Sigmoid colon (tissue), 7 donors: ENCODE measurements around the gene DCP1A. TPM values are rescaled to one million over a fixed set of nuclear protein-coding genes. Genes with fewer than 3 reads are reported as not detected.
"Not testable (repeated sequence)": the region's sequence is repeated elsewhere in the genome, so short reads cannot be mapped to it uniquely, and the experiment has no call there.

Experiments
- DNase-seq: peaks from one replicate; pipeline ENCODE4 v3.0.0-alpha.2; 2019
- H3K27ac ChIP-seq, 4 donors: fragments of 200-600 bp; sonication (generic); one replicate each; pipeline ENCODE4 v1.5.1; 2016 to 2019; ENCODE audit warnings: mild to moderate bottlenecking in 1 of 4
- H3K27me3 ChIP-seq, 3 donors: fragments of 200-600 bp; sonication (generic); one replicate each; pipeline ENCODE4 v1.5.1; 2019; ENCODE audit warnings: mild to moderate bottlenecking in 1 of 3
- H3K36me3 ChIP-seq, 4 donors: fragments of 200-600 bp; sonication (generic); one replicate each; pipeline ENCODE4 v1.5.1; 2016 to 2019
- H3K4me1 ChIP-seq, 4 donors: fragments of 200-600 bp; sonication (generic); one replicate each; pipeline ENCODE4 v1.5.1; 2017 to 2019
- H3K4me3 ChIP-seq, 4 donors: fragments of 200-600 bp; sonication (generic); one replicate each; pipeline ENCODE4 v1.5.1; 2017 to 2019; ENCODE audit warnings: mild to moderate bottlenecking in 2 of 4, moderate library complexity in 1 of 4
- H3K9me3 ChIP-seq, 4 donors: fragments of 200-600 bp in 3 of 4; sonication (generic) in 3 of 4; one replicate each; pipeline versions ENCODE4 v1.5.1 to v1.6.1; 2013 to 2019
- EP300 ChIP-seq, 4 donors: sonication (generic); formaldehyde crosslinking; IDR thresholded peaks; one replicate each; pipeline ENCODE4 v1.6.1; 2017; ENCODE audit warnings: antibody characterized with exemption in 4 of 4
- POLR2A ChIP-seq, 2 donors: fragments of 450-650 bp; IDR thresholded peaks; one replicate each; pipeline ENCODE4 v1.6.1; 2016; ENCODE audit warnings: antibody characterized with exemption in 2 of 2, mild to moderate bottlenecking in 2 of 2, moderate library complexity in 2 of 2
- POLR2AphosphoS5 ChIP-seq, 4 donors: sonication (generic); formaldehyde crosslinking; IDR thresholded peaks; one replicate each; pipeline ENCODE4 v1.6.1; 2017; ENCODE audit warnings: antibody characterized with exemption in 4 of 4
- WGBS, 2 donors: extraction: QIAGEN DNeasy Blood & Tissue Kit; methylation state at CpG; one replicate each; pipeline ENCODE4 v1.1.7; 2013; 5-methylcytosine and 5-hydroxymethylcytosine counted together
- intact Hi-C: fragments of 100-400 bp; cut with DNase I; formaldehyde crosslinking; loops from one replicate; pipeline ENCODE4 v1.15.1; 2023
- polyA plus RNA-seq, 3 donors: library from polyadenylated mRNA; stranded (reverse); fragments of 200-250 nt; gene quantifications; one replicate each; pipeline ENCODE4 v1.2.3, GENCODE V29; 2013
- total RNA-seq, 4 donors: library from RNA; depleted of rRNA; stranded (reverse); fragments of >200 nt; gene quantifications; one replicate each; pipeline ENCODE4 v1.1.0, GENCODE V29; 2016
- TF ChIP-seq, protein P1 (sequence below), 4 experiments: fragments of 450-650 bp in 3 of 4; fragments of 200-600 bp in 1 of 4; IDR thresholded peaks; one replicate each; pipeline ENCODE4 v1.5.1; 2016 to 2019; ENCODE audit warnings: antibody characterized with exemption in 4 of 4, mild to moderate bottlenecking in 3 of 4, moderate library complexity in 2 of 4
- donor health status: healthy with polysubstance abuse.
- donor health status: Bipolar disorder and iron deficiency.
- donor health status: healthy.

The DCP1A gene
- total and polyA plus RNA-seq, 7 donors, result 4.8 to 32.7 (median 21.0) TPM

DNA sequence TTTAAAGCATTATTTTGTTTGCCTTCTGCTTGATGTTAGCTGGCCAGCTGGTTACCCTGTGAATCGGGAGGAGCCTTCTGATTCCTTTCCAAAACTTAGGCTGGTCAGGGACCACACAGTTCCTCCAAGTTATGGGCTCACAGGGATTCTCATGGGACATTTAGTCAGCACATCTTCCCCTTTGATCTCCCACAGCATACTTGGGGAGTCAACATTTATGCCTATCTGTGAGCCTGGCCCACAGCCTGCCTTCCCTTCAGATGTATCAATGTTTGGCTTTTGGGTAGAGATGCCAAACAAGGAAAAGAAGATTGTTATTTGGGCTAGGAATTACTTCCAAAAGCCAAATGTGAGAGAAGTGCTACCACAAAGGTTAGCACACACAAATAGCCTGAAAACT lies 32.6 kb upstream of the DCP1A start:
- no peak overlapping the region for H3K4me3 ChIP-seq
- intact Hi-C loops, result no loop called here
- H3K36me3 ChIP-seq, result no peaks in the 10 kb centered on the region
- no peaks in the 10 kb centered on the region for H3K27me3 ChIP-seq
- TF ChIP-seq POLR2A (IDR thresholded peaks at IDR 0.05), result no peak
- TF ChIP-seq POLR2AphosphoS5 (IDR thresholded peaks at IDR 0.05), result no peak
- TF ChIP-seq, protein P1, sequence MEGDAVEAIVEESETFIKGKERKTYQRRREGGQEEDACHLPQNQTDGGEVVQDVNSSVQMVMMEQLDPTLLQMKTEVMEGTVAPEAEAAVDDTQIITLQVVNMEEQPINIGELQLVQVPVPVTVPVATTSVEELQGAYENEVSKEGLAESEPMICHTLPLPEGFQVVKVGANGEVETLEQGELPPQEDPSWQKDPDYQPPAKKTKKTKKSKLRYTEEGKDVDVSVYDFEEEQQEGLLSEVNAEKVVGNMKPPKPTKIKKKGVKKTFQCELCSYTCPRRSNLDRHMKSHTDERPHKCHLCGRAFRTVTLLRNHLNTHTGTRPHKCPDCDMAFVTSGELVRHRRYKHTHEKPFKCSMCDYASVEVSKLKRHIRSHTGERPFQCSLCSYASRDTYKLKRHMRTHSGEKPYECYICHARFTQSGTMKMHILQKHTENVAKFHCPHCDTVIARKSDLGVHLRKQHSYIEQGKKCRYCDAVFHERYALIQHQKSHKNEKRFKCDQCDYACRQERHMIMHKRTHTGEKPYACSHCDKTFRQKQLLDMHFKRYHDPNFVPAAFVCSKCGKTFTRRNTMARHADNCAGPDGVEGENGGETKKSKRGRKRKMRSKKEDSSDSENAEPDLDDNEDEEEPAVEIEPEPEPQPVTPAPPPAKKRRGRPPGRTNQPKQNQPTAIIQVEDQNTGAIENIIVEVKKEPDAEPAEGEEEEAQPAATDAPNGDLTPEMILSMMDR (IDR thresholded peaks at IDR 0.05), result no peak
- TF ChIP-seq EP300 (IDR thresholded peaks at IDR 0.05), result no peak
- DNase-seq, result no peak
- no peaks in the 10 kb centered on the region for H3K9me3 ChIP-seq
- H3K4me1 ChIP-seq, result no peaks in the 10 kb centered on the region
- 83 to 92% methylated on average over 1 of the region's 1 CpG for WGBS, 2 donors
- H3K27ac ChIP-seq, result no peak overlapping the region

DNA sequence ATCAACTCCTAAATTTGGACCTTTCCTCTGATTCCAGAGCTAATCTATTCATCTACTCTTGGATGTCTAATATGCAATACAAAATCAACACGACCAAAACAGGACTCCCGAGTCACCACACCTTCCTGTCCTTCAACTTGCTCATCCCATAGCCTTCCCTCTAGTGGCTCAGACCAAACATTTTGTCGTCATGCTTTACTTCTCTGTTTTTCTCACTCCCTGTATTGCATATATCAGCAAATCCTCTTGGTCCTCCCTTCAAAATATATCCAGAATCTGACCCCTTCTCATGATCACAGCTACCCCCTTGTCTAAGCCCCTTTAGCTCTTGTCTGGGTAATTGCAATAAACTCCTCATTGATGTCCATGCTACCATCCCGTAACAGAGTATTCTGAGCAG lies 30.5 kb upstream of the DCP1A start:
- Histone ChIP-seq H3K36me3 (no peaks in the 10 kb centered on the region), H3K27ac (no peak overlapping the region), H3K27me3 (no peaks in the 10 kb centered on the region), H3K4me3 (no peak overlapping the region), H3K4me1 (no peaks in the 10 kb centered on the region), H3K9me3 (no peaks in the 10 kb centered on the region)
- 67 to 74% methylated on average over 4 of the region's 4 CpGs for WGBS, 2 donors
- TF ChIP-seq, protein P1 (IDR thresholded peaks at IDR 0.05), result no peak
- no peak for TF ChIP-seq POLR2A (IDR thresholded peaks at IDR 0.05)
- no peak for TF ChIP-seq POLR2AphosphoS5 (IDR thresholded peaks at IDR 0.05)
- TF ChIP-seq EP300 (IDR thresholded peaks at IDR 0.05), result no peak
- intact Hi-C loops, result no loop called here
- no peak for DNase-seq

DNA sequence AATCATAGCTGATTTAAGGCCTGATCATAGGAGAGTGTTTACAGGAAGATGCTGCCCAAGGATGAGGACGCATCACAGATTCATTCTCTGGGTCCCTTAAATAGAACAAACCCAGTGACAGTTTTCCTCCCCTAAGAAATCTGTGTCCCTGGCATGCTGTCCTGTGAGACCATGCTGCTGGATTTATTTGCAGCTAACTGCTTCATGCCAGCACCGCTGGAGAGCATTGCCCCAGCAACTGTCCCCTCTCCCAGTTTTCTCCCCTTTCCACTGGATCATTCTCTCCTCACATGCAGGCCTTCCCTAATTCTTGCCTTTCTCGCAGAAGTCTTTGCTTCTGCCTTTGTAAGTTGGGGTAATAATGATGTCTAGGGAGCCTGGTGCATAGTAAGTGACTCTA lies 29.3 kb upstream of the DCP1A start:
- no peaks in the 10 kb centered on the region for H3K4me1 ChIP-seq
- no peak overlapping the region for H3K4me3 ChIP-seq
- H3K27me3 ChIP-seq, result no peaks in the 10 kb centered on the region
- no peaks in the 10 kb centered on the region for H3K9me3 ChIP-seq
- DNase-seq, result no peak
- no peaks in the 10 kb centered on the region for H3K36me3 ChIP-seq
- no peak for TF ChIP-seq POLR2A (IDR thresholded peaks at IDR 0.05)
- no peak for TF ChIP-seq POLR2AphosphoS5 (IDR thresholded peaks at IDR 0.05)
- TF ChIP-seq, protein P1 (IDR thresholded peaks at IDR 0.05), result no peak
- TF ChIP-seq EP300 (IDR thresholded peaks at IDR 0.05), result no peak
- intact Hi-C loops, result no loop called here
- H3K27ac ChIP-seq, result no peak overlapping the region
- 88 to 91% methylated on average over 3 of the region's 3 CpGs for WGBS, 2 donors

DNA sequence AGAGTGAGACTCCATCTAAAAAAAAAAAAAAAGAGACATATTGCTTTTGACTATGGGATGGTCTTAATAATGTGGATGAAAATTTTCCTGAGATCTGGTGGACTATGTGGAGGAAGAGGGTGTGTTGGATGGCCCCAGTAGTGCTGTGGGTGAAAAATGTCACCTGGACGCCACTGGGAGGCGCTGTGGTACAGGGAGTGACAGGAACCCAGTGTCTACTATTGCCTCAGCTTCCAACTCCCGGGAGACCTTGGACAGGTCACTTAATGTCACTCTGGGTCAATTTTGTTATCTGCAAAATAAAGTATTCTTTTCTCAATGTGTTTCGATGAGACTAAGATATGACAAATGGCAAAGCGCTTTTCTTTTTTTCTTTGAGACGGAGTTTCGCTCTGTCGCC lies 27.7 kb upstream of the DCP1A start:
- TF ChIP-seq POLR2AphosphoS5 (IDR thresholded peaks at IDR 0.05) (no peak), EP300 (IDR thresholded peaks at IDR 0.05) (no peak), POLR2A (IDR thresholded peaks at IDR 0.05) (no peak)
- TF ChIP-seq, protein P1 (IDR thresholded peaks at IDR 0.05), result peak; percentile 76 to 82 (median 78)
- no peaks in the 10 kb centered on the region for H3K9me3 ChIP-seq
- WGBS, 2 donors, result 50 to 57% methylated on average over 8 of the region's 8 CpGs
- H3K27me3 ChIP-seq, result no peaks in the 10 kb centered on the region
- DNase-seq, result peak; percentile 77
- no peaks in the 10 kb centered on the region for H3K4me1 ChIP-seq
- no peaks in the 10 kb centered on the region for H3K36me3 ChIP-seq
- intact Hi-C loops, result loop anchor here (1.0 kb wide), 1 partner anchor 335 kb away; no protein-coding TSS in a partner anchor
- no peak overlapping the region for H3K4me3 ChIP-seq
- H3K27ac ChIP-seq, result no peak overlapping the region

DNA sequence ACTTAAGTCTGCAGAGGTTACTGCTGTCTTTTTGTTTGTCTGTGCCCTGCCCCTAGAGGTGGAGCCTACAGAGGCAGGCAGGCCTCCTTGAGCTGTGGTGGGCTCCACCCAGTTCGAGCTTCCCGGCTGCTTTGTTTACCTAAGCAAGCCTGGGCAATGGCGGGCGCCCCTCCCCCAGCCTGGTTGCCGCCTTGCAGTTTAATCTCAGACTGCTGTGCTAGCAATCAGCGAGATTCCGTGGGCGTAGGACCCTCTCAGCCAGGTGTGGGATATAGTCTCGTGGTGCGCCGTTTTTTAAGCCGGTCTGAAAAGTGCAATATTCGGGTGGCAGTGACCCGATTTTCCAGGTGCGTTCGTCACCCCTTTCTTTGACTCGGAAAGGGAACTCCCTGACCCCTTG lies 23.4 kb upstream of the DCP1A start:
- H3K27me3 ChIP-seq, intact Hi-C loops, DNase-seq, H3K36me3 ChIP-seq, H3K9me3 ChIP-seq, H3K27ac ChIP-seq, H3K4me1 ChIP-seq, H3K4me3 ChIP-seq: not testable (repeated sequence)
- 24 to 71% methylated on average over 15 to 16 of the region's 17 CpGs for WGBS, 2 donors
